NCI-H82 (cell line): ENCODE data around the gene APBA2.

Experiments used
- DNase-seq: peaks from one replicate; lab custom pipeline; 2025; lab: John Stamatoyannopoulos, UW

Gene APBA2

DNA sequence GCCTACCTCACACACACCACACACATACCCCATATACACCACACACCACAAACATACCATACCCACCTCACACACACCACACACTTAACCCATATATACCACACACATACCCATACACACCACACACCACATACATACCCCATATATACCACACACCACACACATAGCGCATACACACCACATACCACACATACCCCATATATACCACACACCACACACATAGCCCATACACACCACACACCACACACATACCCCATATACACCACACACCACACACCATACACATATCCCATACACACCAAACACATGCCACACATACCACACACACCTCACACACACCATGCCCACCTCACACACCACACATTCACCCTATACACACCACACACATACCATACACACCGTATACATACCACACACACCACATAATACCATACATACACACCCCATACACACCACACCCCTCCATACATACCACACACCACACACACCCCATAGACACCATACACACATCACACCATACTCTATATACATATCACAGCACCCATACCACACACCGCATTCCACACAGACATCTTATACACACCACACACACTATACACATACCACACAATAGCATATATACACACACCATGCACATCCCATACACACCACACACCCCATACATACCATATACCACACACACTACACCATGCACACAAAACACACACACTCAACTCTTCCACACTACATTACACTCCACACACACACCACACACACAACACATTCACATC is 29.5 kb downstream of the APBA2 start:
- no peak for DNase-seq

DNA sequence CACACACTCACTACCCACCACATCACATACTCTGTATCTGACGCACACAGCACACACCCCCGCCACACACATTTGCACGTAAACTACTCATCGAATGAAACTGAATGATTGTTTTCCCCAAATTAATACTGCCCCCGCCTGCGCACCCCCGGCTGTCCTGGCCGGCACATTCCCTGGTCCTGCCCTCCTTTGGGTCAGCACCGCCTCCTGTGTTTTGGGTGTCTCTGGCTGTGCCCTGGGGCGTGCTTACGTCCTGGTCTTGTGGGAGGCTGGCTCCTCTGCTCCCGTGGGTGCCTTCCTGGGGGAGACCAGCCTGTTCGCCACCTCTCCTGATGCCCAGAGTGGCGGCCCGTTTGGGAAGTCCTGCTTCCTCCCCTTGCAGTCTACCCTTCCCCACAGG is 30.2 kb downstream of the APBA2 start:
- no peak for DNase-seq

DNA sequence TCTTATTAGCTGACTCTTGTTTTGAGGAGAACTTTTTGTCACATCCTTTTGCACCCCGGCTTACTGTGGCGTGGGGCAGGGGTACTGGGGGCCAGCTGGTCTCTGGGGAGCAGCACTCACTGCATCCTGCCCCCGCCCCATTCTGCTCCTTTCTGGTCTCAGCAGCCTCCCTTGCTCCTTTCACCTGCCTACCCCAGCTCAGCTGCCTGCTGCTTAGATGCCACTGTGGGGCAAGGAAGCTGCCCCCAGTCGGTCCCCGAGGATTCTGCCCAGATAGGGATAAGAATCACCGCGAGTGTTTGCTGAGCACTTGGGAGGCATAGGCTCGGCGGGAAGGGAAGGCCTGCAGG is 32.0 kb downstream of the APBA2 start:
- DNase-seq = peak; percentile 35

DNA sequence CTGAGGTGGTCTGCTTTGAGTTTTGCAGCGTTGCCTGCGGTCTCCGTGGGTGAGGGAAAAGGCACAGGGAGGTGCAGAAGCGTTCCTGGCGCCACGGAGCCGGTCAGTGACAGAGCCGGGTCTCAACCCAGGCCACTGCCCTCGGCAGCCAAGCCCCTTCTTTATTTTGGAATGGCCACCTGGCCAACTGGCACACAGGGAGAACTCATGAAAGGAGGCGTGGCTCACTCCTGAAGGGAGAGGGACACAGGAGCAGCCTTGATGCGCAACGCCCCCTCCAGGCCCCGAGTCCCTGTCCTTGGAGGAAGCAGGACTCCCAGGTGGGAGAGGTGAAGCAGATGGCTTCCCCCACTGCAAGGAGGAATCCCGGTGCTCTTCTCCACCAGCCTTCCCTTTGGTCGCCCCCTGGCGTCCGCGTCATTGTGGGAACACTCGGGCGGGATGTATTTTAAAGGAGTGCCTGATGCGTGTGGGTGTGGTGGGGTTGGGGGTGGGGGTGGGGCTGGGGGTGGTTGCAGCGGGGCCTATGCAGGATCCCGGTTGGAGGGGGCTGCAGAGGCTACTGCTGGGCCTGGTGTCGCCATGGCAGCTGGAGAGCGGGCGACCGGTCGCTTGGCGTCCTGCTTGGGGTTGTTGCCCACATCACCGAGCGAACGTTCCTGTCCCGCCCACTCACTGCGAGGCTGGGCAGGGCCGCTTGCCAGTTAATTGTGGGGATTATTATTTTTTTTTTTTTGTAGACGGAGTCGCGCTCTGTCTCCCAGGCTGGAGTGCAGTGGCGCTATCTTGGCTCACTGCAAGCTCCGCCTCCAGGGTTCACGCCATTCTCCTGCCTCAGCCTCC is 32.6 kb downstream of the APBA2 start:
- DNase-seq = peak; percentile 94

GRCh38 chr15:28919201-28919635 is 33.4 kb downstream of the APBA2 start:
- DNase-seq = peak; percentile 23

DNA sequence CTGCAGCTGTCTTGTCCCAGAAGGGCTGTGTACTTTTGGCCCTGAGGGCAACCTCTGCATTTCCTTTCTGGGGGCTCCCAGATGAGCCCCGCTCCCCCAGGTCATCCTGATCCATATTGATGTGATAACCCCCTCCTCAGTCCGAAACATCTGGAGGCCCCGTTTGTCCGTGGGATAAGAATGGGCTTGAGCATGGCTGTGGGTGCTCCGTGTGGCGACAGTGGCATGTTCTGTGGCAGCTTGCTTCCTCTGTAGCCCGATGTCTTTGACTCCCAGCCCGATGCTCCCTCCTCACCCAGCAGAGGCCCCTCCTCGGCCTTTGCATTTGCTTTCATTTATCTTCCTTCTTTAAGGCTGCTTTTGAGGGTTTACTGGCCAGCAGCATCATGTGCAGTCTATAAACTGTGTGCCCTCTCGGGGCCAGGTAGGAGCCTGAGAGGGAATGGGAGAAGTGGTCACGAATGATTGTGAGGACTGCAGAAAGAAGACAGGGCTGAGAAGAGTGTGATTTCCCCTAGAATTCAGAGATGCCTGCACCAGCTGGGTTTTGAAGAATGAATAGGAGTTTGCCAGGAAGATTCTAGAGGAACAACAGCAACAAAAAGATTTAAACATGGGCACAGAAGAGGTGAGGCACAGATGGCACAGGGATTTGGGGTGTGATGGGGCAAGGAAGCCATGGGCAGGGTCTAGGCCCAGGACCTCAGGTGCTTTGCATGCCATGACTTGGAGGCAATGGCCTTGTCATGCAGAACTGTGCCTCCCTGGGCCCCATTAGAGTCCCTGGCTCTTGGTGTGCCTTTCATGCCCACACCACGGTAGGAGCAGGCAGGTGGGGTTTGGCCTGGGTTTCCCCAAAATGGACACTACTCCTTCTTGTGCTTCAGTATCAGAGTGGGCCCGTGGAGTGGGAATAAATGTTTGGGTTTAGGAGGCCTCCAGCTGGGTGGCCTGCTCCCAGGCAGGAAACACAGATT is 34.2 kb downstream of the APBA2 start:
- DNase-seq = no peak

GRCh38 chr15:28920781-28921331 is 35.1 kb downstream of the APBA2 start:
- DNase-seq = no peak

GRCh38 chr15:28921336-28921735 is 35.6 kb downstream of the APBA2 start:
- DNase-seq = no peak

DNA sequence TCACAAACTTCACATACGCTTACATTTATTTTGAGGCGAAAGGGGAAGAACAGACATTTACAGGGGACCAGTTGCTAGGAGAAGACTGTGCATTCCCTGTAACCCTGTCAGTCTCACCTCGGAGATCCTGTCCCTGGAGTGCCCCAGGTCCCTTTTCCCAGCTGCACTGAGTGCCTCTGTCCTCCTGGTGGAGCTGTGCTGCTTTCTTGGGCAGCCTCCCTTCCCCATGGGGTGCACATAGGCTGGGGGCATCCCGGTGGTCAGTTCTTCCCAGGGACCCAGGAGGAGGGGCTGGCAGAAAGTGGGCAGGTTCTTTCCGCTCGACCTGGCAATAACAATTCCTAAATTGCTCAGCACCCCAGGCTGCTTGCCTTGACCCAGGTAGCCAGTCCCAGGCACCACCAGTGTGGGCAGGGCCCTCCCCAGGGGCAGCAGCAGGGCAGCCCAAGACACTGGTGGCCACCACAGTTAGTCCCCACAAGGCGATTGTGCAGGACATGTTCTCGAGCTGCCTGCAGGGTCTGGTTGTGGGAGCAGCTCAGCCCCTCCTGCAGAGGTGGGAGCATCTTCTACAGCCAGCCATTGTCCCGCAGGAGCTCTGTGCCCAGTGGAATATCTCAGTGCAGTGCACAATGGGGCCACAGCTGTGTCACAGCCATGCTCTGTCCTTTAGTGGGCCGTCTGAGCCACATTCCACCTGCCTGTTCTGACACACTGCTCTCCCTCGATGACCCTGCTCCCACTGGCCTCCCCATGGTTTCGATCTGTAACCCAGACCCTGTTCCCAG is 36.3 kb downstream of the APBA2 start:
- DNase-seq = no peak

DNA sequence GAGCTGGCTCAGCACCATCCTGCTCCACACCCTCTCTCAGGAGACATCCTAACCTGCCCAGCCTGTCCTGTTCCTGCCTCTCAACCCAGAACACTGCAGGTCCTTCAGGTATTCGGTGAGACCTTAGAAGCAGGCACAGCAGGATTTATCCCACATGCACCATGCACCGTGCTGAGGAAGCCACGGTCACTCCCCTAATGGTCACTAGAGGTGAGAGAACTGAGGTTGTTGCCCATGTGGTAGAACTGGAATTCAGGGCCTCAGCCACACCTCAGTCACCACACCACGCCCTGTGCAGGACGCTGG is 36.9 kb downstream of the APBA2 start:
- no peak for DNase-seq

DNA sequence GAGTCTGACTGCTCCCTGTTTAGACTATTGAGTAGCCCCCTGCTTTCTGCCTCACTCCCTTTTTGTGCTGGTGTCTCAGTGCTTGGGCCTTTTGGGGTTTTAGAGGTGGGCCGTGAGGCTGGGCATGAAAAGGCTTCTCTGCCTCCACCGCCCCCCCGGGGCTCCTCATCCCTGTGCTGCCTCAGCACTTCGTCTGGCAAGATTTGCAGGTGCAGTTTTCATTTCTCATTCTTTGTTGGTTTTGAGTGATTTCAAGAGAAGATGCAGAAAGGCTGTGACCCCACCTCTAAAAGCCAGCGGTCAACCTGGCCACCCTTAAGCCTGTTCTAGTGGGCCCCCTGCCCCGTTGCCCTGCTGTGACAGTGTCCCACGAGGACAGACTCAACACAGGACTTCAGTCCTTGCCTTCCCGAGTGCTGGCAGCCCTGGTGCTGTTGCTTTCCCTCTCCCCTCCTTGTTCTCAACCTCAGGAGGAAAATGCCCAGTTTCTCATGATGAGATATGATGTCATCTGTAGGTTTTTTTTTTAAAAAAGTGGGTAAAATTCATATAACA is 38.0 kb downstream of the APBA2 start:
- DNase-seq = no peak

GRCh38 chr15:28927043-28927442 is 41.3 kb downstream of the APBA2 start:
- no peak for DNase-seq

DNA sequence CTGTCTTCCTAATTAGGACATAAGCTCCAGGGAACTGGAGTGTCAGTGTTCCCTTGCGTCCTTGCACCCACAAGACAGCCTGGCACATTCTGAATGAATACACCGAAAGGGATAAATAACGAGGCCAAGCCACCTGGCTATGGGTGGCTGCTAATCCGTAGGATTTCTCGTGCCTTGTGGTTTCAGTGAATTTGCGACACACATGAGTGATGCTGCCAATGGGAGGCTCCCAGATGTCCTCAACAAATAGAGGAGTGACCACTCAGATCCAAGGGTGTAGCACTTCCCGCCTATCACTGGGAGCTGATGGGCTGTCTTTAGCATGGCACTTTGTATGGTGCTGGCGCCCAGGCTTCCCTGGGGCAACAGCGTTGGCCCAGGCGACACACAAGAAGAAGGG is 43.4 kb downstream of the APBA2 start:
- DNase-seq = peak; percentile 36

DNA sequence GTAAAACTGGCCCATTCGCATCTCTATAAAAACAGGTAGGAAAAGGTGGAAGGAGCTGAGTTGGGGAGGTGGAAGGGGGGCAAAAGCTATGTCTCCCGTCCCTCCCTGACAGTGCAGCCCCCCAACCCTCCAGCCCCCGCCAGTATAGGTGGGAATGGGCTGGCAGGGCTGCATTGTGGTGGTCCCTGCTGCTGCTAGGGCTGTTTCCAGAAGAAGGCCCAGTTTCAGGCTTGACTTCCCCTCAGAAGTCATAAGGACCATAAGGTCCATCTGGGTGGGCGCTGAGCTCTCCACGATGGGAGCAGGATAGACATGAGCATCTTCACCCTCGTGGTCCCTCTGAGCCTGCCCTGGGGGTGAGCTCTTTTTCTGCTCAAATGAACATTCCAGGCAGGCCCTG is 44.2 kb downstream of the APBA2 start:
- no peak for DNase-seq

DNA sequence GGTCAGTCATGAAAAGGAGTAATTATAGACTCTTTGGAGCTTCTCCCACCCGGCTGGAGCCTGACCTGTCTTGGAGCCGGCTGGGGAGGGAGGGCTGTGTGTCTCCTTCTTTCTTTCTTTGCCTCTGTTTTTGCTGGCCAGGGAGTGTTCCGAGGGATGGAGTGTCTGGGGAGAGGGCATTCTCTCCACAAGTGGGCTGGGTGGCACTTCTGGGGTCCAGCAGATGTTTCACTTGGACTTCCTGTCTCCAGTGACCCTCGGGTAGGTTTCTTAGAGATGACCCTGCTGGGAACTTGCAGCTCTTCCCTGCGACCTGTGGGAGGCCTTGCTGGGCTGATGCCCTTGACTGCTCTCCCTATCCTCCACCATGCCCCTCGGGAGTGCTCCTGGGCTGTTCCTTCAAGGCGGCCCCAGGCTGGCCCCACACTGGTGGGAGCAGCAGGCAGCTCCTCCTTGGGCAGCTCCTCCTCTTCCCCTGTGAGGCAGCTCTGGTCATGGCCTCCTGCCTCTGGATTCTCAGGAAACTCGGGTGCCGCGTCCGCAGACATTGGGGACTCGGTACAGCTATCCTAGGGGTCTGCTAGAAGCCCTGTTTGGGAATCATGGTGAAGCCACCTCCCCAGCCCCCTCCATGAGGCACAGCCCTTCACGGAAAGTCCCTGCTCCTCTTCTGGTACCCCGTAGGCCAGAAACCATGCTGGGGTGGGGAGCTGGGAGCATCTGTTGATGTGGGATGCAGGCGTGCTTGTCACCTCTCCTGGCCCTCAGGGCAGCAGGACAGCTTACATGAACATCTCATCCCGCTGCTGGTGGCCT is 44.9 kb downstream of the APBA2 start:
- no peak for DNase-seq

DNA sequence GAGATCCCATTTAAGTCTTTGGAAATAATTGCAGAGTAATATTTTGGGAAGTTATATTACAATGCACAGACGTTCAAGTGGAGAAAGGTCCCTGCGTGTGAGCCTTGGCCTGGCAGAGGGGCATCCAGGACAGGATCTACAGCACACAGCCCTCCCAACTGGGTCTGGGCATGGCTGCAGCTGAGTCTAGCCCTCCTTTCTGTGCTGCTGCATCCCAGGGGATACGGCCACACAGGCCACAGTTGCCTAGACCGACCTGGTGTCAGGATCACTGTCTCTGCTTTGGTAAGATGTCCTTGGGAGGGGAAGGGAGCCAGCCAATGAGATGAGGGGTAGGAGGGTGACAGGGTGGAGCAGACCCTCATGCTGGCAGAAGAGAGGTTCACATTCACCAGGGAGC is 46.1 kb downstream of the APBA2 start:
- no peak for DNase-seq

GRCh38 chr15:28932361-28932760 is 46.6 kb downstream of the APBA2 start:
- DNase-seq = no peak

DNA sequence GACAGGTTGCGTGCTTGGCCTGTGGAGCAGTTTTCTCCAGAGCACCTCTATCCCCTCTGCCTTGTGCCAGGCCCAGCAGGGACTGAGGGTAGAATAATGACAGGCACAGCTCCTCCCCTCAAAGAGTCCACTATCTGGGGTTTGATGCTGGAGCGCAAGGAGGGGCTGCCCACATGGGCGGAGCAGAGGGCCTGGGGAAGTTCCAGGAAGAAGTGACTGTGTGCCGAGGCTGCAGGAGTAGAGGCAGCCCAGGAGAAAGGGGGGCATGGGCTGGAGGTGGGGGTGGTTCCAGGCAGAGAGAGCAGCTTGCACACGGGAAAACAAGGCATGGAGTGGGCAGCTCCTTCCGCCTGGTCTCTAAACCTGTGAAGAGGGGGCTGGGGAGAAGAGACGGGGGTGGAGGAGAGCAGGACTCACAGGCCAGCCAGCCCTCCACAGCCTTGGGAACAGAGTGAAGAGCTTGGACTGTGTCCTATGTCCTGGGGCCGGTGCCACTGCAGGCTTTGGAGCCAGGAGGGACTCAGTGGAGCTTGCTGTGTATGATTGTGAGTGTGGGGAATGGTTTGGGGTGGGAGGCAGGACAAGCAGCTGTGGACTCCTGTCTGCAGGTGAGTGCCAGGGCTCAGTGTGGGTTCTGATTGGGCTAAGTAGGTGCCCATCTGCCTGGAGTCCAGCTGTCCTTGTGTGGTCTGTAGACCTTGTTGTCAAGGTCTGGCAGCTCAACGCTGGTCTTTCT is 48.1 kb downstream of the APBA2 start:
- DNase-seq = no peak

- no peak for DNase-seq
These were observed 48.9 kb downstream of the APBA2 start for GRCh38 chr15:28934645-28935044.
